DND-41 (cell line): ENCODE data around the gene ABCD4.

ENCODE experiments used
- CTCF ChIP-seq: IDR thresholded peaks from 2 replicates; pipeline ENCODE4 v1.5.1; 2012; ENCODE audit warnings: borderline replicate concordance, low read length, moderate library complexity, mild to moderate bottlenecking; ENCODE audit not compliant: poor library complexity, severe bottlenecking; ENCODE audit errors: extremely low read depth
- EZH2 ChIP-seq: IDR thresholded peaks from 3 replicates; pipeline ENCODE4 v1.6.1; 2012; ENCODE audit warnings: borderline replicate concordance, low read depth, mild to moderate bottlenecking, moderate library complexity, low read length, inconsistent platforms; ENCODE audit not compliant: severe bottlenecking

- TF ChIP-seq EZH2 (no peak), CTCF (no peak)
Observed at GRCh38 chr14:74261288-74261687, 41.4 kb downstream of the ABCD4 start.
